ENCODE results near the gene STON1.
A peak's percentile ranks its signal among the peaks of the same experiment; 100 is the strongest.

GRCh38 chr2:48531141-48531648 lies 1.2 kb downstream of the STON1 start:
- TF ChIP-seq ZNF565 (CRISPR knock-in tag; conservative IDR thresholded peaks at IDR 0.05; ENCODE audit: low read depth) (no peak), TOX (CRISPR knock-in tag; IDR thresholded peaks at IDR 0.05; ENCODE audit: borderline replicate concordance) (no peak), ARNTL (CRISPR knock-in tag; IDR thresholded peaks at IDR 0.05; ENCODE audit: borderline replicate concordance, low read depth) (no peak), PATZ1 (CRISPR knock-in tag; IDR thresholded peaks at IDR 0.05; ENCODE audit: borderline replicate concordance) (no peak; the same call in 1 of the 2 replicates), ZFP3 (CRISPR knock-in tag; IDR thresholded peaks at IDR 0.05) (0 out of 2 replicates have a peak, but pooled peaks have one; percentile 43), ZNF8 (CRISPR knock-in tag; IDR thresholded peaks at IDR 0.05) (no peak), TCF4 (CRISPR knock-in tag; IDR thresholded peaks at IDR 0.05; ENCODE audit: borderline replicate concordance) (no peak), ESRRG (CRISPR knock-in tag; IDR thresholded peaks at IDR 0.05) (no peak), TSHZ2 (CRISPR knock-in tag; IDR thresholded peaks at IDR 0.05) (no peak), GLIS3 (CRISPR knock-in tag; IDR thresholded peaks at IDR 0.05) (no peak), RARB (CRISPR knock-in tag; IDR thresholded peaks at IDR 0.05) (no peak), ZC3H10 (CRISPR knock-in tag; IDR thresholded peaks at IDR 0.05) (no peak)

All from SK-N-SH treated with all-trans-retinoic acid at 6 μM for 48 hours (cell line).